CD4-positive, alpha-beta T cell treated with Interleukin-12 subunit alpha and Interleukin-12 subunit beta, for 1 hour (primary cell): ENCODE results near the gene ABCC2.
"Not testable (repeated sequence)": the region's sequence is repeated elsewhere in the genome, so short reads cannot be mapped to it uniquely, and the experiment has no call there.

Experiments used
- DNase-seq: peaks from one replicate; pipeline ENCODE4 v3.0.0-alpha.2; 2020

The ABCC2 gene

DNA sequence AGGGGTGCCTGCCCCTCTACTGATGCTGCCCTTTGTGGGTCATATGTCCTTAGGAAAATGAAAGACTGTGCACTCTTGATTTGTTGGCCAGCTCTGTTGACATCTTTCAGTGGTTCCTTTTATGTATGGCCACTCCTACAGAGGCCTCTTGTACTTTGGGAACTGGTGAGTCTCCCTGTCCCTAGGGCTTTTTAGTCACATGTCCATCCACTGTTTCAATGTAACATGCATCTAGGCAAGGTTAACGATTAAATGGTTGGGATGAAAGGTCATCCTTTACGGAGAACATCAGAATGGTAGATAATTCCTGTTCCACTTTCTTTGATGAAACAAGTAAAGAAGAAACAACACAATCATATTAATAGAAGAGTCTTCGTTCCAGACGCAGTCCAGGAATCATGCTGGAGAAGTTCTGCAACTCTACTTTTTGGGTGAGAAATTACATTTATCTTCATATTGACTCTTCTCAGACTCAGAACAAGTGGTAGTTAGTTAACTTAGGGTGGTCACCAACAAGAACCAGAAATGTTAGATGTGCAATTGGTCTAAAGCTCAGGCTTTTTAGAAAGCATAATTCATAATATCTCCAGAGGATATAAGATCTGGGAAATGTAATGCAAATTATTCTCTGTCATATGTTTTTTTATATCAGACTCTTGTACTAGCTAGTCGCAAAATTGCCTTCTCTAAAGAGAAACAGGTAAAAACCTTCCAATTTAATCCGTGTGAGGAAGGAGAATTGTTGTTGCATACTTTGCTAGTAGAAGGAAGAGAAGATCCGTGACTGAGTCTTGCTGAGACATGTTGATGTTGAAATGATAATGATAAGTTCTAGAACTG lies at the start of gene ABCC2:
TSS of gene ABCC2 (plus strand) at position 194 of the 840 bp plus-strand sequence. CDS start at position 399, 205 bp downstream.
- no peak for DNase-seq

DNA sequence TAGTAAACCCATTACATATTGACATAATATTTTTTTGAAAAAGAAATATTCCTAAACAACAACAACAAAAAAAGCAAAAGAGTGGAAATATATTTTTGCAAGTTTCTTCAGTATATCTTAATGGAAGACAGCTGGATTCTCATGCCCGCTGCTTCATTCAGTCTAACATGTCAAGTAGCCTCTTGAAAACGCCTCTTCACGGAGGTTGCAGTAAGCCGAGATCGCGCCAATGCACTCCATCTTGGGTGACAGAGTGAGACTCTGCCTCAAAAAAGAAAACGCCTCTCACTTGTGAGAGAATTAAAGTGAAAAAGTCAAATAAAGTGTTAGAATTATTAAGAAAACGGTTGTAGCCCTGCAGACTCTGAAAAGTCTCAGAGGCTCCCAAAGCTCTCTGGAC lies 49.1 kb upstream of the ABCC2 start:
- DNase-seq = no peak

DNA sequence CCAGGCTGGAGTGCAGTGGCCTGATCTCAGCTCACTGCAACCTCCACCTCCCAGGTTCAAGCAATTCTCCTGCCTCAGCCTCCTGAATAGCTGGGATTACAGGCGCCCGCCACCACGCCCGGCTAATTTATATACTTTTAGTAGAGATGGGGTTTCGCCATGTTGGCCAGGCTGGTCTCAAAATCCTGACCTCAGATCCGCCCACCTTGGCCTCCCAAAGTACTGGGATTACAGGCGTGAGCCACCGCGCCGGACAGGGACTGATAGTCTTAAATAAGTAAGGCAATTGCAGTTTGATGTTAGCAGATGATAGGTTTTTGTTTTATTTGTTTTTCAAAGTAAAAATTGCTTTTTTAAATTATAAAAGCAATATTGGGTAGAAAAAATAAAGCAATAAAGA lies 48.3 kb upstream of the ABCC2 start:
- DNase-seq = not testable (repeated sequence)

DNA sequence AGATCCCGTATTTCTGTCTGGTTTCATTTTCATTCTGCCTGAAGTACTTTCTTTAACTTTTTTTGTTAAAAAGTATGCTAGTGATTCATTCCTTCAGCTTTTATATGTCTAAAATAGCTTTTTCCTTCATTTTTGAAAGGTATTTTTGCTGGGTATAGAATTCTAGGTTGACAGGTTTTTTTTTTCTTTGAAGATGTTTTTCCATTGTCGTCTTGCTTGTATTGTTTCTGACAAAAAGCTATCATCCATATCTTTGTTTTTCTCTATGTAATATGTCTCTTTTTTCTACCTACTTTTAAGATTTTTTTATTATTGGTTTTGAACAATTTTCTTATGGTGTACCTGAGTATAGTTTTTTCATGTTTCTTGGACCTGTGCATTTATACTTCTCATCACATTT lies 42.2 kb upstream of the ABCC2 start:
- DNase-seq = no peak

DNA sequence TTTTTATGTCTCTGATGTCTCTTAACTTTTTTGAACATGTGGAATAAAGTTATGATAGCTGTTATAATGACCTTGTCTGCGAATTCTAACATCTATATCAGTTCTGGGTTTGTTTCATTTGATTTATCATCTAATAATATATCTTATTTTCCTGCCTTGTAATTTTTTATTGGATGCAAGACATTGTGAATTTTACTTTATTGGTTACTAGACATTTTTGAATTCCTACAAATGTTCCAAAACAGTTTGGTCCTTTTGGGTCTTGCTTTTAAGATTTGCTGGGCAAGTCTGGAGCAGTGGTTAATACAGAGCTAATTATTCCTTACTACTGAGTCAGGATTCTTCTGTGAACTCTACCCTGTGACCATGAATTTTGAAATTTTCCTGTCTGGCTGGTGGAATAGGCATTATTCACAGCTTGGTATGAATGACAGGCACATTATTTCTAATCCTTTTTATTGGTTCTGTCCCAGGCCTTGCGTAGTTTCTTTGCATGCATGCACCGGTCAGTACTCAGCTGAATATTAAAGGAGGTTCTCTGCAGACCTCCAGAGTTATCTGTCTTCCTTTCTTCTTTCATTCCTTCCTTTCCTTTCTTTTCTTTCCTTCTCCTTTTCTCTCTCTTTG lies 41.4 kb upstream of the ABCC2 start:
- DNase-seq = no peak

DNA sequence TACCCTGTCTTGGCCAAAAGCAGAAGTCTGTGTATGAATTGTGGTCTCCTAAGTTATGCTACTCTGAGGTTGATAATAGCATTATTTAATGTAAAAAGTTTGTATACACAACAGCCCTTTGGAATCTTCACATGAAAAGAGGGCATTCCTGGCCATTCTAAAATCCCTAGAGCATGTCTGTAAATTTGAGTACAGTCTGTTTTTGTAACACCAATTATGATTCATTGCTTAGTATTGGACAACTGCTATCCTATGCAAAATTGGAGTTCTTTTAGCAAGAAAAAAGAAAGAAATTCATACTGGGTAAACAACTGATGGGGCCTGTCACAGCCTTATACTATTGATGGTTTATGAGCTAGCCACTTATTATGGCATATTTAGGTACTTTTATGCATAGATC lies 40.2 kb upstream of the ABCC2 start:
- DNase-seq = no peak

DNA sequence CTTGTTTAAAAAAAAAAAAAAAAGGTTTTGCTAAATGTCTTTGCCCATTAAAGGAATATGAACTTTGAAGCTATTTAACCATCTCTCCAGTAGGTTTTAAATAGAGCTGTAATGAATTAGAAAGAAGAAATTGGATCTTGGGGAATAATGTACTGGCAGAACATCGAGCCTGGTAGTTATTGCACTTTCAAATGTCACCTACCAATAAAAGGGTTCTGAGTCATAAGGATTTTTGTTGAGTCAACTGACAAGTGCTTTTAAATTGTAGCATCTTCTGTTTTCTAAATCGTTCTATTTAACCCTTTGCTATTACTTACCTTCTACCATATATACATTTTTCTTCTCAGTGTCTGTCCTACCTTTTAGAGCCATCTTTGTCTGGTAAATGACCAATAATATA lies 39.7 kb upstream of the ABCC2 start:
- DNase-seq = no peak

DNA sequence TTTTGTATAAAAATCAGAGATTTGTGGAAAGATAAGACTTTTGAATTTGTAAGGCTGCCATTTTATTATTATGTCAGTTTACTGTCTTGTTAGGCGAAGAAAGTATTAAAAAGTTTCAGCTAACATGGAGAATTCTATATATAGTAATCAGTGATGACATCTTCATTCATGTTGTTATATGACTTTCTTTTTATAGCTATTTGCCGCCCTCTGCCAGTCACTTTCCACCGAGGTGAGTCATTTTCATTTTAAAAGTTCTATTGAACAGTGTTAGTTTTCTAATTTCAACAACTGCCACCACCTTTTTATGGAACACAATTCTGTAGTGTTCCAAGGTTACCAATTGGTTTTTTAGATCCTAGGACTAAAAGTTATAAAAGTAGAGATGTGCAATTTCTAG lies 38.6 kb upstream of the ABCC2 start:
- no peak for DNase-seq

DNA sequence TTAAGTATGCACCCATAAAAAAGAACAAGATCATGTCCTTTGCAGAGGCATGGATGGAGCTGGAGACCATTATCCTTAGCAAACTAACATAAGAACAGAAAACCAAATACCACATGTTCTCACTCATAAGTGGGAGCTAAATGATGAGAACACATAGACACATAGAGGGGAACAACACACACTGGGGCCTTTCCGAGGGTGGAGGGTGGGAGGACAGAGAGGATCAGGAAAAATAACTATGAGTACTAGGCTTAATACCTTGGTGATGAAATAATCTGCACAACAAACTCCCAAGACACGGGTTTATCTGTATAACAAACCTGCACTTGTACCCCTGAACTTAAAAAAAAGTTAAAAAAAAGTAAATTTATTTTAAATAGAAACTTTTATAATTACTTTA lies 36.3 kb upstream of the ABCC2 start:
- not testable (repeated sequence) for DNase-seq

DNA sequence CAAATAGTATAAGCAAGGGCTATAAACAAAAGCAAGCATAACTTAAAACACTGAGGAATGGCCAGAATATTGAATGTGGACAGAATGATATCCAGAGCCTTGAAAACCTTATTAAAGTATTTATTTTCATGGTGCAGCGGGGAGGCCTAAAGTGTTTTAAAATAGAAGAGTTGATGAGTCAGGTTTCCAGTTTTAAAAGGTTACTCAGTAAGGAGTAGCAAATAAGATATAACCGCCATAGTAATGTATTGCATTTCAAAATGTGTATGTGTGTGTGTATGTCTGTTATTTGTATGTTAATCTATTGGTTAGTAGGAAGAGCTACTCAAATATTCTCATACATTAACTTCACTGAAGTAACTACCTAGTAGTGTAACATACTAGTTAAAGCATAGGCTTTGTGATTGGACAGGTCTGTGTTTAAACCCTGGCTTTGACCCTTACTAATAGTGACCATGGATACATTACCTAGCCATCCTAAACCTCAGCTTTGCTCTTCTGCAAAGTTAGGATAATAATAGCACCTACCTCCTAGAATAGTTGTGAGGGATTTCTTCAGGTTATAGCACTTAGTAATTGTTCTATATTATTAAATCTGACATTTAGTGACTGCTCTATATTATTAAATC lies 33.5 kb upstream of the ABCC2 start:
- no peak for DNase-seq

DNA sequence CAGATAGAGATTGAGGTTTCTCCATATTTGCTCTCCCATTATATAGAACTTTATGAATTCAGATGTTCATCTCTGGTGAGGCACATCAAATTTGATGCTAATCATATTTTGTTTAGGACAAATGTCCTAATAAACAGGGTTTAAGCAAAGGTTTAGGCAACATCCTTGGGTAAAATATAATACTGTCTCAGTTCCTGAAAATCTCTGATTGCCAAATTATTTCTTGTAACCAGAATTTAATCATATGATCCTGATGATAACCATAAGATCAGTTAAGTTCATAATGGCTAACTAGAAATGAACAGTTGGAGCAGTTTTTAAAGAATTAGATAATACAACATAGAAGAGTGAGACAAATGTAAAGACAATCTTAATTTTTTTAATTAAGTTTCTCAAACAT lies 31.8 kb upstream of the ABCC2 start:
- no peak for DNase-seq

DNA sequence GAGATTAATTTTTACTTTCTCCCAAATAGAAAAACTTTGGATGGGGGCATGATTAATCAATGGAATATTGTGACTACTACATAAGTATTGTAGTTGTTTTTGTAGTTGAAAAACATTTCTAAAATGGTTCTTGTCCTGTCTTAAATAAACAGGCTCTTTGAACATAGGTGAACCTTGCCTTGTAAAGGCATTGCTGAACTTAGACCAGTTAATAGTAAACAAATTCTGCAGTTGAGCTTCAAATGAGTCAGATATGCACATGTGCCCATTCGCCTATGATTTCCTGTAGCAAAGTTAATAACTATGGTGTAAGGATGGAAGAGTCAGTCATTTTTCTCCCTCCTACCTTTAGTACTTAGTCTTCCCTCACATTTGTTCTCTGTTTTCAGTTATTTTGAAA lies 27.8 kb upstream of the ABCC2 start:
- DNase-seq = no peak

DNA sequence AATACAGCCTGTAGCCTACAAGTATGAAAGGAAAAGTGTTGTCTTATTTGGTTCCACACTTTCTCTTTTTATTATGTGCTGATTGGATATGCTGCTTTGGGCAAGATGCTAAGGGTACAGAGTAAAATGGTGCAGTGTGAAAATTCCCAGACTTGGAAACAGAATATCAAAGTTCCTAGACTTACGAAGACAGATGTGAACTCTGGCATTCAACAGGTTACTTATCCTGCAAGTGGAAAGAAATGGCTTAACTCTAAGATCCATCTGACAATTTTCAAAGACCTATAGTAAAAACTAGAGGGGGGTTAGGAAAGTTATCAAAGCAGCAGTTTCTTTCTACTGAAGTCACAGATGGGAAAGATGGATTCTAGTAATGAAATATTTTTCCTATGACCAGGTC lies 26.3 kb upstream of the ABCC2 start:
- no peak for DNase-seq

DNA sequence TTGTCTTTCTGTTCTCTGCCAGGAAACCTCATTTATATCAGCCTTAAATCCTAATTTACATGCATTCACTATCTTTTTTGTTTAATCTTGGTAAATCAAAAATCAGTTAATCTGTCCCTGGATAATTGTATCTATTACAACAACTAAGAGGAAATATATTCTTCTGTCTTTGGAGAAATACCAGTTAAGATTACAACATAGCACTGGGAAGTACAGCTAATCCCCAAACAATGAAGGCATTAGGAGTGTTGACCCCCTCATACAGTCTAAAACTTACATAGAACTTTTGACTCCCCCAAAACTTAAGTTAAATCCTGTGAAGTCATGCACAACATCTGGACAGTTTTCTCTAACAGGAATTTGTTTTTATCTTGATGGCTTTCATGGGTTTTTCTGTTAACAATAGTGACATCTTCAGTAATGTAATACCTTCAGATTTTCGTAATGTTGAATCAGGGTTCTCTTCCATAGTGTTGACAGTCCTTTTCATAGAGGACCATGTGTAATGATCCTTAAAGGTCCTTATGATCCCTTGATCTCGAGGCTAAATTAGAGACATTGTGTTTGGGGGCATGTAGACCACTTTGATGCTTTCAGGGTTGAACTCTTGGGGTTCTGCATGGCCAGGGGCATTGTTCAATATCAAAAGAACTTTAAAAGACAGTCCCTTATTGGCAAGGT lies 24.1 kb upstream of the ABCC2 start:
- DNase-seq = no peak

DNA sequence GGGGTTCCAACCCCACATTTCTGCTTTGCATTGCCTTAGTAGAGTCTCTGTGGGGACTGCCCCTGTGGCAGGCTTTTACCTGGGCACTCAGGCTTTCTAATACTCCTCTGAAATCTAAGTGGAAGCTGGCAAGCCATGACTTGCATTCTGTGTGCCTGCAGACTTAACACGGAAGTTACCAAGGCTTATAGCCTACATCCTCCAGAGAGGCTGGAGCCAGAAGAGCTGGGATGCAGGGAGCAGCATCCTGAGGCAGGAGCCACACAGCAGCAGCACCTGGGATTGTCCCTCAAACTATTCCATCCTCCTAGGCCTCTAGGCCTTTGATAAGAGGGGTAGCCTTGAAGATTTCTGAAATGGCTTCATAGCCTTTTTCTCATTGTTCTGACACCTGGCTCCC lies 22.1 kb upstream of the ABCC2 start:
- no peak for DNase-seq

DNA sequence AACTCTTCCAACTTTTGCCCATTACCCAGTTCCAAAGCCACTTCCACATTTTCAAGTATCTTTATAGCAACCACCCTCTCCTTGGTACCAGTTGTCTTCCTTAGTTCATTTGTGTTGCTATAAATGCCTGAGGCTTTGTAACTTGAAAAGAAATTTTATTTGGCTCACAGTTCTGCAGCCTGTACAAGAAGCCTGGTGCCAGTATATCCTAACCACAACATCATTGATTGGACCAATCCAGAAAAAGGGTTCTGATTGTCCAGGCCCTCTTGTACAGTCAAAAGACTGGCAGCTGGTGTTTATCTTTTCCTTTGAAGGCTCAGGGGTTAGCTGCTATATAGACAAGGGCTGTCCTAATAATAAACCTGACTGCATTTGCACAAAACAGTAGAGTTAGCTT lies 21.1 kb upstream of the ABCC2 start:
- no peak for DNase-seq

DNA sequence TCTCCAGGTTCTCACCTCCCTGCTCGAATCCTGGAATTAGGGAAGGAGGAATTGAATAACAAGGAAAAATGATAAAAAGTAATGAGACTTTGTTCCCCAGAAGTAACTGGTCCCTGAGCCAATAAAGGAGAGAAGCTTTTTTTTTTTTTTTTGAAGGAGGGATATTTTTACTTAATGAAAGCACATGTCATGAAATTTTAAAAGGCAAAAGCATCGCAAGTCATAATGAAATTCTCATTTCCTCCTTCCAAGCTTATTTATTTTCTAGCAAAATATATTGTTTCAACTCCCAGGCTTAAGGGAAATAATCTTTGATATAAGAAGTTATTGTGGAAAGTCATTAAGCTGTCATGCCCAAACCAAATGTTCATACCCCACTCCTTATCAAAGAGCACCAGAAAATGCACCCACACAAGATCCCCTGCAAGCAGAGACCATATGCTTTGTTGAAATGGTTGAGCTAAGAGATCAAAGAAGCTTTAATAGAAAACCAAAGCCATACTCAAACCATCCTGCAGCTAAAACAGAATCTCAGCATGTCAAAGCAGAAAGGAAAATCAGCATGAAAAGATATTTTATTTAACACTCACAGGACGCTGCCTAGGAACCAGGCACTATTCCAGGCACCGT lies 16.7 kb upstream of the ABCC2 start:
- no peak for DNase-seq

DNA sequence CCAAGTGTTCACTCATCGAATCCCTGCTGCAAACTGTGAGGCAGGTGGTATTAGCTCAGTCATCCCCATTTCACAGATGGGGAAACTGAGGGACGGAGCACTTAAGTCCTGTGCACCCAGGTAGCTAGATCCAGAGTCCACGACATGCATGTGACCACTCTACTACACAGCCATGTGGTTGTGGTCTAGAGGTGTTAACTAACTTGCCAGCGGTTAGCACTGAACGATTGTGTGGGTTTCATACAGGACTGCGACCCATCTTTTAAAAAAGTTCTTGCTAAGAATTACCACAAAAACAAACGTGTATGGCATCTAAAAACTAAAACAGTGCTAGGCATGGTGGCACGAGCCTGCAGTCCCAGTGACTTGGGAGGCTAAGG lies 16.1 kb upstream of the ABCC2 start:
- peak; percentile 3 for DNase-seq

DNA sequence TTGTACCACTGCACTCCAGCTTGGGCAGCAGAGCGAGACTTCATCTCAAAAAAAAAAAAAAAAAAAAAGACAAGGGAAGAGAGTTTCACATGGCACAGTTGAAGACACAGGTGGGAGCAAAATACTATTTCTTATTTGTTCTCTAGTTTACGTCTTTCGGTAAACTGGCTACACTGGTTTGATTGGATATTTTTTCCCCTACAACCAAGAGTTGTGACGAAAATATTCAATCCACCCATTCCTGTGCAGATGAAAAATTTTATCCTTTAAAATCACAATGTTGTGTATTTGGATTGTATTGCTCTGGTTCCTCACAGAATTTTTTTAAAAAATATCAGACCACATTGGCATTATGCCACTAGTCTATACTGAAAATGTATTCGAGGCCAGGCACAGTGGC lies 14.5 kb upstream of the ABCC2 start:
- no peak for DNase-seq

DNA sequence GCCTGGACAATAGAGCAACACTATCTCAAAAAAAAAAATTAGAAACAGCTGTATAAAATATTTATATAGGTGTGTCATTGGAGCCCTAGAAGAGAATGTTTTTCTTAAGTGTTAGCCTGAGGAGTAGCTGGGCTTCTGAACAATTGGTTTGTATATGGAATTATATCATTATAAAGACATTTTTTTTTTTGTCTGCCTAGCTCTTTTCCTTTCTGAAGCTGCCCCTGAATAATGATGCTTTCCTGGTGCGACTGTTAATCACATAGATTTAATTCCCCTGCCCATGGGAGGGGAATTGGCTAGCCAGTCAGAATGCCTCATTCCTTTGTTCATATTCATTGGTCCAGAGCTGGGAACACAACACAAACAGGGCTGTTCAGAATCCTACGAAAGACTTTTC lies 13.9 kb upstream of the ABCC2 start:
- DNase-seq = no peak

DNA sequence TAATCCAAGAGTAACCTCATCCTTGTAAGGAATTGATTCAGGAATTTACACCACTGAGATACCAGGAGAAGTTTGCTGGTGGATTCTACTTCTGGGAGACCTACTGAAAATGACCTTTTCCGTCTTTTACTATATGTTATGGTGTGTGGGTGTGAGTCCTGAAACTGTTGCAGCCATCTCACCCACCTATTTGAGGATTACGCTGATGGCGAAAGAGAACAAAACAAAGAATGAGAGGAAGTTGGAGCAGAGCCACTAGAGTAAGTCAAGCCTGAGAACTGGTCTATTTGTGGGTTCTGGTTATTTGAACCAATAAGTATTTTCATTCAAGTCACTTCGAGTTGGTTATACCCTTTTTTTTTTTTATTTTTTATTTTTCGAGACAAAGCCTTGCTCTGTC lies 12.7 kb upstream of the ABCC2 start:
- DNase-seq = no peak

DNA sequence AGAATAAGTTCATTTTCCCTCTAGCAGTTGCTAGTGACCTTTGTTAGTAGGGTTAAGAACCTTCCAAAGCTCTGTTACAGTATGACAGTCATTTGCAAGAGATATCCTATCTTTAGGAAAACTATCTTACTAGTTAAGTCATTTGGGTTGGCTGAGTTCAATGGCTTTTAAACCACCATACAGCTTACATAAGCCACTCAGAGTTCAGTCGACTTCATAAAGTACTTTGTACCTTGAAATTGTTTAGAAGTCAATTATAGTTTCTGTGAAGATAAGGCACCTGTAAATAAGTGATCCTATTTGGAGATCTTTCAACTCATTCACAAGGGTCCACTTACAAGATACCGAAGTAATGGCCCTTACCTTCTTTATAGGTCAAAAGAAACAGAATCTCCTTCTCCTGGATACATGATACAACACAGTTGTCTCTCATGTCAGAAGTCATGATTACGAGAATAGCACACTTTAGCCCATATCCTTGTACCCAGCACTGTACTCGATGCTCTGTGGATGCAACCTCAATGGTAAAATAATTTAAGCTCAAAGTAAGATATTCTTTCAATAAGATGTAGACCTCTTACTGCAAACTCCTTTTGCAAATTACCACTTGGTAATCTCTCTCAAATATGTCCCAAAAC lies 11.9 kb upstream of the ABCC2 start:
- no peak for DNase-seq

DNA sequence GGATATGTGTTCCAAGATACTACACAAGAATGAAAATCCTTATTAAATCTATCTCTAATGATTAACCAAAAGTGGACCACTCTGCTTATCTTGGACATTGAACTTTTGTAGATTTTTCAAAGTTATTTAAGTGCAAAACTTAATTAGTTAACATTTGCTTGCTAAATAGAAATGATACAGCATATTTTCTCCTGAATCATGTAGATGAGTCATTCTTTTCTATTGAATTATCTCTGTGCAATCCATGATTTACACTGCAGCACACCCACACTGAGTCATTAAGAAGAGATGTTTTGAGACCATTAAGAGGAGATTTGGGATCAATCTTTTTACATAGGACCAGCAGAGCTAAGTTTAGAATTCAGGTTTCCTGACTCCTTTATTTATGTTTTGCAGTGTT lies 6.6 kb upstream of the ABCC2 start:
- no peak for DNase-seq
